T1000 (cell line): ENCODE results near the gene GSK3B.
"Not testable (repeated sequence)": the region's sequence is repeated elsewhere in the genome, so short reads cannot be mapped to it uniquely, and the experiment has no call there.

Source experiments
- DNase-seq: peaks from one replicate; lab custom pipeline; 2025; ENCODE audit warnings: mixed read lengths; lab: John Stamatoyannopoulos, UW

Gene GSK3B

DNA sequence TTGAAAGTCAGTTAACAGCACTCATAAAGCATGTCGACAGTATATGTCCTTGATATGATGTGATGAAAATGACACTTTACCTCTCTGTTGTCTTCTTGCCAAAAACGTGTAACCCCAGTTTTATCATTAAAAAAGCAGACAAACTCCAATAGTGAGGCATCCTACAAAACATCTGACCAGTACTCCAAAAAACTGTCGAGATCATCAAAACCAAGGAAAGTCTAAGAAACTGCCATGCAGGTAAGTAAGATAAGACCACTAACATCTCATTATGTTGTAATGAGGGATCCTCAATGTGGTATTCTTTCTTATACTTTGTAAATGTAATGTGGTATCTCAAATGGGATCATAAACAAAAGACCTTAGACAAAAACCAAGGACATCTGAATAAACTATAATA, 160.0 kb downstream of the GSK3B start:
- no peak for DNase-seq

GRCh38 chr3:119933207-119933606, 161.0 kb downstream of the GSK3B start:
- no peak for DNase-seq

DNA sequence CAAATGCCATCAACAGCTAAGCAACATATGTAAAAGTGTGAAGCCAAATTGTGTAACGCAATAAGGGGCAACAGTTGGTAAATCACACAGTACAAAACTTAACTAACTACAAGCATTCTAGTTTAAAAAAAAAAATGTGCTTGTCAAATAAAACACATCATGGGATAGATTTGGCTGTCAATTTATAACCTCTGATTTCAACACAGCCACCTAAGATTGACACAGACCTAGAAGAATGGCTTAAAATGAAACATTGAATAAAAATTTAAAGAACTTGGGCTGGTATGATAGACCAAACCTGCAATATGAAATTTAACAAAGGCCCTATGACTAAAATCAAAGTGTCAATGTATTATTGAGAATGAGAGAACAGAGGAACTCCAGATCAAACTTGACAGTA, 164.0 kb downstream of the GSK3B start:
- DNase-seq: no peak

GRCh38 chr3:119927190-119927589, 167.1 kb downstream of the GSK3B start:
- no peak for DNase-seq

DNA sequence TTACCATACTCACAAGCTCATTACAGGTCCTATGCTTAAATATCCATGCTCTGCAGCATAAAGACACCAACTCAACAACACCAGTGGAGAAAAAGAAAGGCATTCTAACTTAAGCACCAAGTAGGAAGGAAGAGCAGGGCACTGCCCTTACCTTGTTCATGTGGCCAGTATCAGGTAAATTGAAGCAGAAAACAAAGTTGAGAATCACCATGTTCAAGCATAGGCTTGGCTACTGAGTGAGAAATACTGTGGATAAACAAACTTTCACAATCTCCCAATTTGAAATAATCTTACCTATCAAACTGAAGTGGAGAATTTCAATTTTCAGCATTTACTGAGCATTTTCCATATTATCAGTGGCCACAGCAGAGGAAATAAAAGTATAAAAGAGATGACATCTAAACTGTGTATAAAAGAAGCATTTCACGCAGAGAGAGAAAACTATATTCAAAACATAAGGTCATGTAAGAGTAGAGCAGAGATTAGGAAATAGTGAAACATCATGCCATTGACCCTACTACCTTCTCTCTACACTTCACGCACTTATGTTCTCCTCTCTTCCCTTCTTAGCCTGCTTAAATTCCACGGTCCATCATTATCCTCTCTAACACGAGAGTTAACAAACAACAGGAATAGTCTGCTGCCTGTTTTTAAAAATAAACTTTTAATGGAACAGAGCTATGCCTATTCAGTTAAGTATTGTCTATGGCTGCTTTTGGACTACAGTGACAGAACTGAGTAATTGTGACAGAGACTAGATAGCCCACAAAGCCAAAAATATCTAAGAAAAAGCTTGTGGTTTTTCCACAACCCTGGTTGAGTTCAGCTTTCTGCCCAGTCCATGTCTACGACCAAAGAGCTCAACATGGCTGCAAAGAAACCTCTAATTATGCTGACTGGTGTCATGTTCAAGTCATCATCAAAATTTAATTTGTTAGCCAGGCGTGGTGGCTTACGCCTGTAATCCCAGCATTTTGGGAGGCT, 169.8 kb downstream of the GSK3B start:
- no peak for DNase-seq

GRCh38 chr3:119918992-119919933, 175.0 kb downstream of the GSK3B start:
- DNase-seq: no peak

- no peak for DNase-seq
Observed at GRCh38 chr3:119913021-119913420, 181.2 kb downstream of the GSK3B start.

DNA sequence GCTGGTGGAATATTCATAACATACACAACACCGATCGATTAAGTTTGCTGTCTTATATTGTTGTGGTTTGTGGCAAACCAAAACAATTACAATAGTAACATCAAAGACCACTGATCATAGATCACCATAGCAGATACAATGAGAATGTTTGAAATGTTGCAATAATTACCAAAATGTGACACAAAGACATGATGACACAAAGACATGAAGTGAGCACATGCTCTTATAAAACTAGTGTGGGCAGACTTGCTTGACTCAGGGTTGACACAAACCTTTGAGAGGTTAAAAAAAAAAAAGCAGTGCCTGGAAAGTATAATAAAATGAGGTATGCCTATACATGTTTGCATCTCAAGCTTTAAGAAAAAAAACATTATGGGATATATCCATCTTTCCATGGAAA, 182.0 kb downstream of the GSK3B start:
- no peak for DNase-seq

DNA sequence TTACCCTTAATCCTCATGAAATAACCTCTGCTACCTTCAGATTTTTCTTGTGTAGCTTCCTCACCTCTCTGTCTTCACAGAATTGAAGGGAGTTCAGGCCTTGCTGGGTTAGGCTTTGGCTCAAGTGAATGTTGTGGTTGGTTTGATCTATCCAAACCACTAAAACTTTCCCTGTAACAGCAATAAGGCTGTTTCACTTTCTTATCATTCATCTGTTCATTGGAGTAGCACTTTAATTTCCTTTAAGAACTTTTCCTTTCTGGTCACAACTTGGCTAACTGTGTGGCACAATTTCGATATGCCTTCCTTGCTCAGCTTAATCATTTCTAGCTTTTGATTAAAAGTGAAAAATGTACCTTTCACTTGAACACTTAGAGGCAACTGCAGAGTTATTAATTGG, 182.5 kb downstream of the GSK3B start:
- no peak for DNase-seq

GRCh38 chr3:119902061-119902460, 192.2 kb downstream of the GSK3B start:
- no peak for DNase-seq

GRCh38 chr3:119901148-119901547, 193.1 kb downstream of the GSK3B start:
- DNase-seq: no peak

- no peak for DNase-seq
Observed at GRCh38 chr3:119899192-119899511, 195.1 kb downstream of the GSK3B start.

GRCh38 chr3:119898478-119899191, 195.6 kb downstream of the GSK3B start:
- DNase-seq: no peak

- DNase-seq: no peak
Observed at GRCh38 chr3:119894195-119894594, 200.1 kb downstream of the GSK3B start.

DNA sequence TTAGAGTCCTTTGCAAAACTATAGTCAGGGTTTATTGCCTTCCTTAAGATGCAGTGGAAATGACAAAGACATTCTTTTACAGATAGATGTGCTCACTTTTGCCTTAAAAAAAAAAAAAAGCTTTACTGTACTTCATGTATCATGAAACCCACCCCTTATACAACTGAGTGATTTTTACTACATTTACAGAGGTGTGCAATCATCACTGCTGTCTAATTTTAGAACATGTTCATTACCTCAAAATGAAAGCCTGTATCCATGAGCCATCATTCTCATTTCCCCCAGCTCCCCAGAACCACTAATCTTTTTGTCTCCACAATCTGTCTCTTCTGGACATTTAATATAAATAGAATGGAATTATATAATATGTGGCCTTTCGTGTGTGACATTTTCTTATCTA, 200.5 kb downstream of the GSK3B start:
- no peak for DNase-seq

DNA sequence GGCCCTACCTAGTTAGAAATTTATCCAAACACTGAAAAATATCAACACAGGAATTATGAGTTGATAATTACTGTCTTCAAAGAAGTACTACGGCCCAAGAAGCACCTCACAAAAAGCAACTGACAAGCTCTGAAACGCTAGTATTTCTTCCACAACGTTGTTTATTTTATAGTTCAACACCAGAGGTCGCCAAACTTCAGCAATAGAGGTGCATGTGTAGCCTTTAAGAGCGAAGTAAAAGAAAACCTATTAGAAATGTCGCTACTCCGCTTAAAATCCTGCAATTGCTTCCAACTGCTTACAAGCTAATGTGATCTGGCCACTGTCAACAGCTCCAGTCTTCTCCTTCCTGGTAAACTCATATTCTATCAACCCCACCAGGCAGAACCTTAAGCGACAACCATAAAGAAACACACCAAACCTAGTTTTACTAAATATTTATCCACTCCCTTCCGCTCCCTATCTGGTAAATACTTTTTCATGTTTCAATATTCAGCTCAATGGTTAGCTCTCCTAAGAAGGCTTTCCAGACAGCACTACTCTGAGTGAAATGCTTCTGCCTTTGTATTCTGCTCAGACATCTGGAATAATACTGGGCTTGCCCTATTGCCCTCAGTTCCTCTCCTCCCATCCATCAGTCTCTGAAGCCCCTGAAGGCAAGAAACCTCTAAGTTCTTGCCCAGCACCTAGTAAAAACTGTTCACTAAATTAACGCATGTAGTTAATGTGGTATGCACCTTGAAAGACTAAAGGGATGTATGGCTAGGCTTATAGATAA, 202.1 kb downstream of the GSK3B start:
- no peak for DNase-seq

DNA sequence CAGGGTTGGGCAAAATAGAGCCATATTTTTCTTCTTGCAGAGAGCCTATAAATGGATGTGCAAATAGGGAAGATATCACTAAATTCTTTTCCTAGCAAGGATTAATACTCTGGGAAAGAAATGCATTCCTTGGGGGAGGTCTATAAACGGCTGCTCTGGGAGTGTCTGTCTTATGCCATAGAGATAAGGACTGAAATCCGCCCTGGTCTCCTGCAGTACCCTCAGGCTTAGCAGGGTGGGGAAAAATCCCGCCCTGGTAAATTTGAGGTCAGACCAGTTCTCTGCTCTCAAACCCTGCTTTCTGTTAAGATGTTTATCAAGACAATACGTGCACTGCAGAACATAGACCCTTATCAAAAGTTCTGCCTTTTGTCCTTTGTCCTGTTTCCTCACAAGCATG, 205.6 kb downstream of the GSK3B start:
- DNase-seq: not testable (repeated sequence)

- DNase-seq: no peak
Observed at GRCh38 chr3:119885746-119886530, 208.3 kb downstream of the GSK3B start.

DNA sequence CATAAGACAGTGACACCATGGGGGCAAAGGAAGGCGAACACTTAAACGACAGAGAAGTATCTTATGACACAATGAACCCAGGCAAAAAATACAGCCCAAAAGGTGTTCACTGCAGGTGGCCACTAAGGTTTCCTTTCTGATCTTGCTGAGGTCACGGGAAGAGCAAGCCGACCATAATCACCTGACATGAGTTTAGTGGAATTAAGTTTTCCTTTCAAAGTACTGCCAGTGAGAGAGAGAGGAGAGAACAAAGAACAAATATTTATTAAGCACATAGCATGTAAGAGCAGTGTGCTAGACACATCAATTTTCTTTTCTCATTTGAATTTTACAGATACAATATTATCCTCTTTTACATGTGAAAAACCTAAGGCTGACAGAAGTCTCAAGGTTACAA, 210.1 kb downstream of the GSK3B start:
- DNase-seq: no peak

- DNase-seq: no peak
Observed at GRCh38 chr3:119883461-119884160, 210.6 kb downstream of the GSK3B start.
